Iris pigment epithelial cell (primary cell): ENCODE measurements around the gene TAF3.
"Not testable (repeated sequence)": the region's sequence is repeated elsewhere in the genome, so short reads cannot be mapped to it uniquely, and the experiment has no call there.

ENCODE experiments used
- DNase-seq: peaks from one replicate; pipeline ENCODE4 v3.0.0-alpha.2; 2011; ENCODE audit warnings: low read depth

The TAF3 gene, protein sequence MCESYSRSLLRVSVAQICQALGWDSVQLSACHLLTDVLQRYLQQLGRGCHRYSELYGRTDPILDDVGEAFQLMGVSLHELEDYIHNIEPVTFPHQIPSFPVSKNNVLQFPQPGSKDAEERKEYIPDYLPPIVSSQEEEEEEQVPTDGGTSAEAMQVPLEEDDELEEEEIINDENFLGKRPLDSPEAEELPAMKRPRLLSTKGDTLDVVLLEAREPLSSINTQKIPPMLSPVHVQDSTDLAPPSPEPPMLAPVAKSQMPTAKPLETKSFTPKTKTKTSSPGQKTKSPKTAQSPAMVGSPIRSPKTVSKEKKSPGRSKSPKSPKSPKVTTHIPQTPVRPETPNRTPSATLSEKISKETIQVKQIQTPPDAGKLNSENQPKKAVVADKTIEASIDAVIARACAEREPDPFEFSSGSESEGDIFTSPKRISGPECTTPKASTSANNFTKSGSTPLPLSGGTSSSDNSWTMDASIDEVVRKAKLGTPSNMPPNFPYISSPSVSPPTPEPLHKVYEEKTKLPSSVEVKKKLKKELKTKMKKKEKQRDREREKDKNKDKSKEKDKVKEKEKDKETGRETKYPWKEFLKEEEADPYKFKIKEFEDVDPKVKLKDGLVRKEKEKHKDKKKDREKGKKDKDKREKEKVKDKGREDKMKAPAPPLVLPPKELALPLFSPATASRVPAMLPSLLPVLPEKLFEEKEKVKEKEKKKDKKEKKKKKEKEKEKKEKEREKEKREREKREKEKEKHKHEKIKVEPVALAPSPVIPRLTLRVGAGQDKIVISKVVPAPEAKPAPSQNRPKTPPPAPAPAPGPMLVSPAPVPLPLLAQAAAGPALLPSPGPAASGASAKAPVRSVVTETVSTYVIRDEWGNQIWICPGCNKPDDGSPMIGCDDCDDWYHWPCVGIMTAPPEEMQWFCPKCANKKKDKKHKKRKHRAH

DNA sequence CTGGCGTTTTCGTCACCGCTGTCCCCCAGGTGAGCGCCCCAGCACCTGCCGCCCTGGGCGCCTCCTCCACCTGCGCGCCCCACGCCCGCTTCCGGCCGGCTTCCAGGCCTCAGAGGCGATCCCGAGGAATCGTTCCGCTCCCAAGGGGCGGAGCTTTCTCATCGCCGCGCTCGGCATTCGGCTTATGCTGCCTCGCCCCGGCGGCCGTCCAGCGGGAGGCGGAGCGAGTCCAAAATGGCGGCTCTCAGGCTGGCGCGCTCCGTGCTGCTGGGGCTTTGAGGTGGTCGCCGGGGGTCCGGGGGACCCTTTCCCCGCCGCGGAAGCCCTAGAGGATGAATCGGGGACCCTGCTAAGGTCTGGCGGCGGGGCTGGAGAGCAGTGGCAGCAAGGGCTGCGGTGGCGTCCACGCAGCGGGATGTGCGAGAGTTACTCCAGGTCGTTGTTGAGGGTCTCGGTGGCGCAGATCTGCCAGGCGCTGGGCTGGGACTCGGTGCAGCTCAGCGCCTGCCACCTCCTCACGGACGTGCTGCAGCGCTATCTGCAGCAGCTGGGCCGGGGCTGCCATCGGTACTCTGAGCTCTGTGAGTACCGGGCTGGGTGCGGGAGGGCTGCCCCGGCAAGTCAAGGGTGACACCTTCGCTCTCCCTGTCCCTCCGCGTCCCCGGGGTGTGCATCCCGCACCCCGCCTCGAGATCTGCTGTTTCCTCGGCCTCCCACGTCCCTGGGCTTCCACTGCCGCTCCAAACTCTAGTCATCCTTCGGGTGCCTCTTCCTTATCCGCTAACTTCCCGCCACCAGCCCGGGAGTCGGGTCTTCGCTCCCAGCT lies at the start of gene TAF3:
TSS of gene TAF3 (plus strand) at position 211 of the 826 bp plus-strand sequence. CDS start at position 416, 205 bp downstream.
- DNase-seq = peak; percentile 86

DNA sequence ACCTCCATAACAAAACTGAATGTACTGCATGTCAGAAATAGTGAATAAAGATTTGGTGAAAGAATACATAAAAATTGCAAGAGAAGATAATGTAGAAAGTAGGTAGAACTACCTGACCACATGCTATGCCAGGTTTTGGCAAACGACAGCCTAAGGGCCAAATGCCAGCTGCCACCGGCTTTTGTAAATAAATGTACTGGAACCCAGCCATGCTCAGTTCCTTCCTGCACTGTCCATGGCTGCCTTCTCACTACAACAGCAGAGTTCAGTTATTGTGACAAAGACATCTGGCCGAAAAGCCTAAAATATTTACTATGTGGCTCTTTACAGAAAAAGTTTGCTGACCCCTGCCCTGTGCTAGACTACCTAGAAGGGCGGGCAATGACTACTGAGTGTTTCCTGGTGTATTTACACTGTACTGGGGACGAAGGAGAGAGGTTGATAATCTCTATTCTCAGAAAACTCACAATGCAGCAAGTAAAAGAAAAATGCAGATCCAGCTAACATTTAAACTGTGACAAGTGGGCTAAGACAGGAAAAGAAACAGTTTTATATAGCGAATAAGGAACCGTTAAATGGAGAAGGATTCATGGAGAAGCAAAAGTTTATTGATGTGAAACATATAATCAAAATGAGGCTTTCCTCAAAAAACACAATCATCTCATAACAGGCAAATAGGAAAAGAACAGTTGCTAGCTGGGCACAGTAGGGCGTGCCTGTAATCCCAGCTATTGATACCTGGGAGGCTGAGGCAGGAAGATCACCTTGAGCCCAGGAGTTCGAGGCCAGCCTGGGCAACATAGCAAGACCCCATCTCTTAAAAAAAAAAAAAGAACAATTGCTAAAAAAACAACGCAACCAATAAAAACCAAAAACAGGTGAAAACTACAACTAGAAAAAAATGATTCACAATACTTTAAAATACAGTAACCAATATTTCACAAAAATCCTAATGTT lies 44.2 kb upstream of the TAF3 start:
- DNase-seq = no peak

DNA sequence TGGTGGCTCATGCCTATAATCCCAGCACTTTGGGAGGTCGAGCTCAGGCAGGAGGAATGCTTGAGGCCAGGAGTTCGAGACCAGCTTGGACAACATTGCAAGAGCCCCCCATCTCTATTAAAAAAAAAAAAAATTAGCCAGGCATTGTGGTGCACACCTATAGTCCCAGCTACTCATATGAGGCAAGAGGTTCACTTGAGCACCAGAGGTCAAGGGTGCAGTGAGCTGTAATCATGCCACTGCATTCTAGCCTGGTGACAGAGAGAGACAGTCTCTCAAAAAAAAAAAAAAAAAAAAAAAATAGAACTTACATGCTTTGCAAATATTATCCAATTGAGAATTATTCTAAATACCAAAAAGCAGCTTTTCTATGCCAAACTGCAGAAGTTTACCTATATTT lies 41.5 kb upstream of the TAF3 start:
- no peak for DNase-seq

- DNase-seq = not testable (repeated sequence)
Observed at GRCh38 chr10:7782194-7782593, 36.1 kb upstream of the TAF3 start.

DNA sequence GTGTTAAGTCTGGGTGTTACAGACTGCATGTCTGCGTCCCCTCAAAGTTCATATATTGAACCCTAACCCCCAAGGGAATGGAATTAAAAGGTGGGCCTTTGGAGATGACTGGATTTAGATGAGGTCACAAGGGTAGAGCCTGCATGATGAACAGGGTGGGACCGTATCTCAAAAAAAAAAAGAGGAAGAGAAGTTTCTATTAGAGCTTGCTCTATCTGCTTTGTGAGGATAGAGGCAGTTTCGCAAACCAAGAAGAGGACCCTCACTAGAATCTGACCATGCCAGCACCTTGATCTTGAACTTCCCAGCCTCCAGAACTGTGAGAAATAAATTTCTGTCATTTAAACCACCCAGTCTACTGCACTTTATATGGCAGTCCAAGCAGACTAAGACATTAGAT lies 31.9 kb upstream of the TAF3 start:
- DNase-seq = no peak

GRCh38 chr10:7787150-7787856 lies 31.0 kb upstream of the TAF3 start:
- peak; percentile 40 for DNase-seq

DNA sequence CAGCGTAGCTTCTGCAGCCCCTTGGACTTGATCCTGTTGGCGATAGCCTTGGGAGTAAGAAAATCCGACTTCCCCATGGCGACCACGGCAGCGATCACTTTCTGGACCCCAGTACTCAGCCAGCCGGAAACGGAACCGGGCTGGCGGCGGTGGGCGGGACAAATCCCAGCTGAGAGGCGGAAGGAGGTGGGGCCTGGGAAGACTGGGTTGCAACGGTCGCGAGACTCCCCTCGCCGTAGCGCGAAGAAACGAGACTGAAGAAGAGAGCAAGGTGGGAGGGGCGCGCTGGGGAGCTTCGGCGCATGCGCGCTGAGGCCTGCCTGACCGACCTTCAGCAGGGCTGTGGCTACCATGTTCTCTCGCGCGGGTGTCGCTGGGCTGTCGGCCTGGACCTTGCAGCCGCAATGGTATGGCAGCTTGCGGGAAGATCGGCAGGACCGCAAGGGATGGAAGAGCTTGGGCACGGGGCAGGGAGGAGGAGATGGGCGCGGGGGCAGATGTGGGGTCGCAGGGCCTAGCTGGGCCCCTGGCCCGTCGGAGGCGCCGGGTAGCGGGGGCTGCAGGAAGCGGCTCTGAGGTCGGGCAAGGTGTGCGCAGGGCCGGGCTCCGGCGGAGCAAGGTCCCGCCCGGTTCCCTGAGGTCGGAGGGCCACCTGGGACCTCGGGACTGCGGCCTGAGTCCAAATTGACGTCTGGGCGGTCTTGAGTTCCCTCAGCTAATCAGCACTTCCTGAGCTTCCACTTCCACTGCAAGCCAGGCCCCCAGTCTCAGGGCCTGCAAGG lies 30.3 kb upstream of the TAF3 start, which contains the start of the genes ATP5F1C and KIN:
TSS of gene ATP5F1C (plus strand) at position 321 of the 782 bp plus-strand sequence. CDS start at position 352, 31 bp downstream.
TSS of gene KIN (minus strand) at position 137 of the 782 bp plus-strand sequence. CDS start at position 77, 60 bp downstream.
- DNase-seq = peak; percentile 95

DNA sequence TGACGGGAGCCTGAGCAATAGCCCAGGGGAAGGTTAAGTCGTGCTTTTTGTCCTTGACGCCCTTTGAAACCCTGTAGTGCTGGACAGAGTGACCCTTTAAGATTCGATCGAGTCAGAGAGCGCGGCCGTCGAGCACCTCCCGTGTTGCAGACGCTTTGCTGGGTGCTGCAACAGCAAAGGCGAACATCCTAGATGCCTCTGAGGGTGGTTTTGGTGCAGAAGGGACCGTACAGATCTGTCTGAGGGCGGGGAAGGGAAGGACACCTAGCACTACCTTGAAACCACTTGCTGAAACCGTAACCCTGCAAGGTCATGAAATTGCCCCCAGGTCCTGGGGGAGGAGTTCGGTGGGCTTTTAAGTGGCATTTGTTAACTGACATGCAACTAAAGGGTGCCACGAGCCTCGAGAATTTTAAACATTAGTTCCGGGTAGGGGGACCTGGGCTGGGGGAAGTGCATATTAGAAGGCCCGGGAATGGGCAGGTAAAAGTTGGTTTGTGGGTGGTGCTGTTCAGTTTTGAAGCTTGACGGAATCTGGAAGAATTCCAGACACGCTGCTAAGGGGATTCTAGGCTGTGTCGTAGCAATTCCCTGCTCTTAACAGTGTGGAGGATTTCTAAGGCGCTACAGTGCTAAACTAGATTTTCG lies 29.5 kb upstream of the TAF3 start:
- DNase-seq = peak; percentile 40

- DNase-seq = peak; percentile 29
Observed at GRCh38 chr10:7789390-7789789, 28.9 kb upstream of the TAF3 start.

DNA sequence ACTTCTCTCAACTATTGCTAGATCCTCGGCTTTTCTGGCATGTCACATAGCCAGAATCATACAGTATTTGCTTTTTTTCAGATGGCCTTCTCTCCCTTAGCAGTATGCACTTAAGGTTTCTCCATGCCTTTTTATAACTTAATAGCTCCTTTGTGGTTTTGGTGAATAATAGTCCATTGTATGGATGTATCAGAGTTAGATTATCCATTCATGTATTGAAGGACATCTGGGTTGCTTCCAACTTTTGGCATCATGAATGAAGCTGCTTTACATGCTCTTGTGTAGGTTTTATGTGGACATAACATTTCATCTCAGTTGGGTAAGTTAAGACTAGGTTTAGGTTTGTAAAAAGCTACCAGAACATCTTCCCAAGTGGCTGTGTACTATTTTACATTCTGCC lies 25.8 kb upstream of the TAF3 start:
- no peak for DNase-seq

DNA sequence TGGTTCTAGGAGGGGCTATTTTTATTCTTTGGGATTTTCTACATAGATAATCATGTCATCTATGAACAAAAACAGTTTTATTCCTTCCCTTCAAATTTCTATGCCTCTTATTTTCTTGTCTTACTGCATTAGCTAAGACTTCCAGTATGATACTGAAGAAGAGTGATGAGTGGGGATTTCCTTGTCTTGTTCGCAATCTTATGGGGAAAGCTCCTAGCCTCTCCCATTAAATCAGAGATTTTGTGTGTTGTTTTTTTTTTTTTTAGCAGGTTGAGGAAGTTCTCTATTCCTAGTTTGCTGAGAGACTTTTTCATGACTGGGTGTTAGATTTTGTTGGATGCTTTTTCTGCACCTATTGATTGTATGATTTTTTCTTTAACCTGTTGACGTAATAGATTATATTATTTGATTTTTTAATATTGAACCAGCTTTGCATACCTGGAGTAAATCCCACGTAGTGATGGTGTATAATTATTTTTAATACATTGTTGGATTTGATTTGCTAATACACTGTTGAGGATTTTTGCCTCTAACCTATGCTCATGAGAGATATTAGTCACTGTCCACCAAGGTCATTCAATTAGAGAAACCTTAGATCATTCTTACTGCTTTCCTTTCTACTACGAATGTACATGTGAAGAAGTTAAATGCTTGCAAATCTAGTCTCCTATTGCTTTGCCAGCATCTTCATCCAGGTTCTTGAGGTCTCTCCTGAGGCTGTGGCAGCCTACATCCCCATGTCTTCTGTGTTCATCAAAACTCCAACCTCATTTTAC lies 23.9 kb upstream of the TAF3 start:
- peak; percentile 62 for DNase-seq

DNA sequence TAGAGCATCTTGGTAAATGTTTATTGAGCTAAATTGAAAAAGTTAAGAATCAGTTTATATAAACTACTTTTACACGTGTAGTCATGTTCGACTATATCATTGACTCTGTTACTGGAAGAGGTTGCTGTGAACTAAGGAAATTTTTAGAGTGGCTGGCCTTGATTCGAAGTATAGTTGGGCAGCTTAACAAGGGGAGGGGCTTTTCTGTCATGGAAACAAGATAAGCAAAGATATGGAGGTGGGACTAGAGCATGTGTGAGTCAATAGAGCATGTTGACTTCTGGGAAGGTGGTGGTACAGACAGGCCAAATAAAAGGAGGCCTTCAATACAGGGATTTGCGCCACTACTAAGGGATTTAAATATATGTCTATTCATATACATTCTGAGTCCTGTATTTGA lies 22.7 kb upstream of the TAF3 start:
- peak; percentile 88 for DNase-seq

- DNase-seq = peak; percentile 98
Observed at GRCh38 chr10:7797582-7797981, 20.7 kb upstream of the TAF3 start.

DNA sequence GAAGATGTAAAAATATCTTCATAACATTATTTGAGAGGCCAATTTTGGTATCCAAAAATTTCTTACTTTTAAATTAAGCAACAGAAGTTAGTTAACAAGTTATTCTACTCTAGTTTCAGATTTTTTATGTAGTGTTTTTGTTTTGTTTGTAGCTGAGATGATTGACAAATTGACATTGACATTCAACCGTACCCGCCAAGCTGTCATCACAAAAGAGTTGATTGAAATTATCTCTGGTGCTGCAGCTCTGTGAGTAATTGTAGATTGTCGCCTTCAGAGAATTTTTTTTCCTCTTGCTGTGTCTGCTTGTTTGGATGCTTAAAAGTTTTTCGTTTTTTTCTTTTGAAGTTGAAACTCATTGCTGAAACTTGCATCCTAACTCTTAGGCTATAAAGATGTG lies 15.7 kb upstream of the TAF3 start:
- DNase-seq = no peak

- no peak for DNase-seq
Observed at GRCh38 chr10:7804216-7804615, 14.1 kb upstream of the TAF3 start.

- DNase-seq = no peak
Observed at GRCh38 chr10:7804741-7805140, 13.6 kb upstream of the TAF3 start.

DNA sequence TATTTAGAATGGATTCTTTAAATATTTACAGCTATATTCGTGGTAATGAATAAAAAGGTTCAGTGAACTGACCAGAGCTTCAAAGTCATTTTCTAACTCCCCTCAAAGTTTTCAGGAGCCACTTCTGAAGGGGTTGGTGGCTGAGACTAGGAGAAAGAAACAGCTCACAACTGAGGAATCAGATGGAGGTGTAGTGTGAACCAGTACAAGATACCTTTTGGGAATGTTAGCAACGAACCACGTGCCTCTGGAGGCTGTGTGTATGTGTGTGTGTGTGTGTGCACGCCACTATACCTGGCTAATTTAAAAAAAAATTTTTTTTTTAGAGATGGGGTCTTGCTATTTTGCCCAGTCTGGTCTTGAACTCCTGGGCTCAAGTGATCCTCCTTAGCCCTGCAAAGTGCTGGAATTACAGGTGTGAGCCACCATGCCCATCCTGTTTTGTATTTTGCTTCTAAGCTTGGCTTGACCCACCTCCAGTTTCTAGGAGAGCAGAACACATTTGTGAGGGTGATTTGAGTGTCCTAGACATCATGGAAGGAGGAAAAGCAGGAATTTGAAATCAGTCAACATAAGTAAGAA lies 9.5 kb upstream of the TAF3 start:
- no peak for DNase-seq
